Suprapubic skin (tissue), 3 donors: Measurements from ENCODE around the gene PF4V1.

ENCODE experiments used
- CTCF ChIP-seq, 2 donors: fragments of 200-600 bp in 1 of 2; fragments of 450-650 bp in 1 of 2; sonication (generic) in 1 of 2; IDR thresholded peaks; one replicate each; pipeline ENCODE4 v1.5.1; 2016 to 2019; ENCODE audit warnings: antibody characterized with exemption in 2 of 2, mild to moderate bottlenecking in 1 of 2, moderate library complexity in 1 of 2
- EP300 ChIP-seq: sonication (generic); formaldehyde crosslinking; IDR thresholded peaks from one replicate; pipeline ENCODE4 v1.6.1; 2017; ENCODE audit warnings: antibody characterized with exemption

- TF ChIP-seq EP300, result no peak
- no peak for TF ChIP-seq CTCF (IDR thresholded peaks at IDR 0.05)
Observed at GRCh38 chr4:73839071-73839470, 14.0 kb upstream of the PF4V1 start.
